Measurements from ENCODE around the gene TYW1B.
"Not testable (repeated sequence)": the region's sequence is repeated elsewhere in the genome, so short reads cannot be mapped to it uniquely, and the experiment has no call there.

DNA sequence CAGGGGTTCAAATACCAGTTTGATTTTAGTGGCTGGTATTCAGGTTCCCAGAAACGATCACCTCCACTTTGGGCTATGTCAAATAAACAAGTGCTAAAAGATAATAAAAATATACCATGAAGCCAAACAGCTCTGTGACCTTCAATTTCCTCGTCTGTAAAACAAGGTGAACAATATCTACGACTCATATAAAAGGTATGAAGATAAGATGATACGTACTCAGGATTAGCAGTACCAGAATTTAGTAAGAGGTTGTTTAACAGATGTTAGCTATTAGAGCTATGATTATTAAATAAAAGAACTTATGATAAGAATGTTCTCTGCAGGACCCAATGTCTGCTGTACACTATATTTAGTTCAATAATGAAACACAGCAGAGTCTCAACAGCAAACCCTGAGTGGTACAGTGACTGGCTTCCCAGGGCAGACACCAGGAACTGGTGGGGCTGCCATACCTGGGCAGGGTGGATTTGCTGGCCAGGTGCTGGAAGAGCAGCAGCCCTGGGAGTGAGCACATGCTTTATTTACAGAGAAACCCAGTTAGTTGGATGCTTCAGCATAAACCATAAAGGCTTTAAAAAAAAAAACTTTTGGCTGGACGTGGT is 151.8 kb downstream of the TYW1B start:
- not testable (repeated sequence) for TF ChIP-seq POLR2A, EP300, POLR2AphosphoS5 (IDR thresholded peaks at IDR 0.05)
- TF ChIP-seq, protein P1, sequence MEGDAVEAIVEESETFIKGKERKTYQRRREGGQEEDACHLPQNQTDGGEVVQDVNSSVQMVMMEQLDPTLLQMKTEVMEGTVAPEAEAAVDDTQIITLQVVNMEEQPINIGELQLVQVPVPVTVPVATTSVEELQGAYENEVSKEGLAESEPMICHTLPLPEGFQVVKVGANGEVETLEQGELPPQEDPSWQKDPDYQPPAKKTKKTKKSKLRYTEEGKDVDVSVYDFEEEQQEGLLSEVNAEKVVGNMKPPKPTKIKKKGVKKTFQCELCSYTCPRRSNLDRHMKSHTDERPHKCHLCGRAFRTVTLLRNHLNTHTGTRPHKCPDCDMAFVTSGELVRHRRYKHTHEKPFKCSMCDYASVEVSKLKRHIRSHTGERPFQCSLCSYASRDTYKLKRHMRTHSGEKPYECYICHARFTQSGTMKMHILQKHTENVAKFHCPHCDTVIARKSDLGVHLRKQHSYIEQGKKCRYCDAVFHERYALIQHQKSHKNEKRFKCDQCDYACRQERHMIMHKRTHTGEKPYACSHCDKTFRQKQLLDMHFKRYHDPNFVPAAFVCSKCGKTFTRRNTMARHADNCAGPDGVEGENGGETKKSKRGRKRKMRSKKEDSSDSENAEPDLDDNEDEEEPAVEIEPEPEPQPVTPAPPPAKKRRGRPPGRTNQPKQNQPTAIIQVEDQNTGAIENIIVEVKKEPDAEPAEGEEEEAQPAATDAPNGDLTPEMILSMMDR (IDR thresholded peaks at IDR 0.05): not testable (repeated sequence)

Measured in gastroesophageal sphincter (tissue), 3 donors.